Stimulated activated effector memory CD8-positive, alpha-beta T cell treated with anti-CD3 and anti-CD28 coated beads, Interleukin-12 subunit alpha, Interleukin-12 subunit beta, amount 100 ng/mL, for 72 hours (primary cell): ENCODE data around the gene C2CD4C.
A peak's percentile ranks its signal among the peaks of the same experiment; 100 is the strongest.
"Not testable (repeated sequence)": the region's sequence is repeated elsewhere in the genome, so short reads cannot be mapped to it uniquely, and the experiment has no call there.

Experiments used
- ATAC-seq: fragments of 150-1000 bp; cut with Tn5 transposase; 2 replicates; pipeline ENCODE4 v1.10.0; 2021
- DNase-seq, 2 donors: peaks; one replicate each; pipeline ENCODE4 v3.0.0; 2021 to 2022; ENCODE audit warnings: low spot score in 2 of 2
- H3K27ac Mint-ChIP-seq: one replicate; pipeline ENCODE4 v1.8.0; 2022; ENCODE audit warnings: mild to moderate bottlenecking, mixed read lengths
- H3K36me3 Mint-ChIP-seq: one replicate; pipeline ENCODE4 v1.8.0; 2022; ENCODE audit warnings: mild to moderate bottlenecking, mixed read lengths
- H3K4me1 Mint-ChIP-seq: one replicate; pipeline ENCODE4 v1.8.0; 2022; ENCODE audit warnings: mixed read lengths
- H3K4me3 Mint-ChIP-seq: one replicate; pipeline ENCODE4 v1.8.0; 2022; ENCODE audit warnings: mild to moderate bottlenecking, mixed read lengths
- H3K9me3 Mint-ChIP-seq: one replicate; pipeline ENCODE4 v1.8.0; 2022; ENCODE audit warnings: mixed read lengths

Gene C2CD4C

DNA sequence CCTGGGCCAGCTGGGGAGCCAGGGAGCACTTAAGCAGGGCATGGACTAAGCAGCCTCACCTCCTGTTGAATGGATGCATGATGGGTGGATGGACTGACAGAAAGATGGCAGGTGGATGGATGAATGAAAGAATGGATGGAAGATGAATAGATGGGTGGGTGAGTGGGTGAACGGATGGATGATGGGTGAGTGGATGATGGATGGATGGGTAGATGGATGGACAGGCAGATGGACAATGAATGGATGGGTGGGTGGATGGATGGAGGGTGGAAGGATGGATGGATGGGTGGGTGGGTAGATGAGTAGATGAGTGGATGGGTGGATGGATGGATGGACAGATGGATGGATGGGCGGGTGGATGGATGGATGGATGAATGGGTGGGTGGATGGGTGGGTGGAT, 33.1 kb upstream of the C2CD4C start:
- H3K4me1 Mint-ChIP-seq: no peaks in the 10 kb centered on the region
- H3K27ac Mint-ChIP-seq: no peak overlapping the region

DNA sequence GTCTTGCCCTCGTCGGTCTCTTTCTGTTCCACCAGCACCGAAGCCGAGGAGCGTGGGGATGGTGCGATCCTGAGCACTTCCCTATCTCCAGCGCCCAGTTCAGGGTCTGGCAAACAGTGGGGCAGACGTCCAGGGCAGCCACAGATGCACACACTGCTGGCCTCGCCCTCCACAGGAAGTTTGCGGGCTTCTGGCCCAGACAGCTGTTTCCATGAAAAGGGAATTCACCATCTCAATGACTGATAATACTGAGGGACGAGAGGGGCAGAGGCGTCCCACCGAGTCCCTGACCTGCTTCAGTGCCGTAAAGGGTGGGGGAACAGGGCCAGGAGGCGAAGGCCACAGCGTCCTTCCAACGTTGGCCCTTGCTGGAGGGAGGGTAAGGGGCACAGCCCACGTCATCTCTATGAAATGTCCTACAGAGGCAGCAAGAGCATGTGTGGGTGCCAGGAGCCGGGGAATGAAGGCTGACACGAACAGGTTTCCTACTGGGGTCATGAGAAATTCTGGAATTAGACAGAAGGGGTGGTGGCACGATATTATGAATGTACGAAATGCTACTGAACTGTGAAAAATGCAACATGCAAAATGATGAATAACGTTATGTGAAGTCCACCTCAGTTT, 32.4 kb upstream of the C2CD4C start:
- Mint-ChIP-seq H3K4me1 (no peaks in the 10 kb centered on the region), H3K4me3 (no peak overlapping the region), H3K27ac (peak overlapping the region; percentile 43), H3K36me3 (no peaks in the 10 kb centered on the region), H3K9me3 (peaks cover 3% of the 10 kb centered on the region)
- ATAC-seq: no peak
- no peak for DNase-seq

More for the DNA sequence above, 33.1 kb upstream of the C2CD4C start:
- Mint-ChIP-seq H3K4me3 (no peak overlapping the region), H3K36me3 (no peaks in the 10 kb centered on the region), H3K9me3 (peaks cover 3% of the 10 kb centered on the region)
- ATAC-seq: no peak
- no peak for DNase-seq

DNA sequence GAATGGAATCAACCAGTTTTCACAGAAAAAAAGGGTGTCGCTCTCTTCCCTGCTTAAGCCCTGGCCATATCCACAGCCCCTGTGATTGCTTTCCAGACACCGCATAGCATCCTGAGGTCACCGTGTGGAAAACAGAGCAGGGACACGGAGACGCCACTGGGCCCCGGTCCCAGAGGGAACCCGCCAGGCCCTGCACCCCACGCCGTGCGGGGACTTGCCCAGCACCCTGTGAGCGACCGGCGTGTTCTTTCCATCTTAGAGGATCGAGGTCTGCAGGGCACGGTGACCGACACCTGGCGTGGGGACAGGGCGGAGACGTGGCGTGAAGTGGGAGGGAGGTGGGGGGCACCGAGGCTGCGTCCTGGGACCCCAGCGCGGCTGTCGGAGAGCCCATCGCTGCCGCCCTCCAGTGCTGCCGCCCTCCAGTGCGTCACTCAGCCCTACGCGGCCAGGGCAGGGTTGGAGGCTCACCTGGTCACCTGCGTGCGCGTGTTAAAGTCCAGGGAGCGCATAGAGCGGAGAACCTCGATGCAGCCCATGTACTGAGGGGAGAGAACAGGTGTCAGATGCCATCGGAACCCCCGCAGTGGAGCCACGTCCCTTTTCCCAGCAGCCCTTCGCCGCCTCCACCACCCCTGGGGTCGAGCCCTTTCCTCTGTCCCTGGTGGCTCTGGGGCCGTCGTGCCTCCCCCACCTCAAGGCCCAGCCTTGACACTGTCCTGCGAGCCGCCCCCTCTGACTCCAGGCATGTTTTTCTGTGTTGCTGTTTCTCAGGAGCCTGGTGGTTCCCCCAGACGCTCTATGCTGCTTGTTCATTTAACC, 31.7 kb upstream of the C2CD4C start:
- no peak overlapping the region for H3K4me3 Mint-ChIP-seq
- H3K27ac Mint-ChIP-seq: peak overlapping the region; percentile 43
- no peaks in the 10 kb centered on the region for H3K36me3 Mint-ChIP-seq
- DNase-seq (no peak), ATAC-seq (no peak)
- H3K4me1 Mint-ChIP-seq: no peaks in the 10 kb centered on the region
- peaks cover 3% of the 10 kb centered on the region for H3K9me3 Mint-ChIP-seq

DNA sequence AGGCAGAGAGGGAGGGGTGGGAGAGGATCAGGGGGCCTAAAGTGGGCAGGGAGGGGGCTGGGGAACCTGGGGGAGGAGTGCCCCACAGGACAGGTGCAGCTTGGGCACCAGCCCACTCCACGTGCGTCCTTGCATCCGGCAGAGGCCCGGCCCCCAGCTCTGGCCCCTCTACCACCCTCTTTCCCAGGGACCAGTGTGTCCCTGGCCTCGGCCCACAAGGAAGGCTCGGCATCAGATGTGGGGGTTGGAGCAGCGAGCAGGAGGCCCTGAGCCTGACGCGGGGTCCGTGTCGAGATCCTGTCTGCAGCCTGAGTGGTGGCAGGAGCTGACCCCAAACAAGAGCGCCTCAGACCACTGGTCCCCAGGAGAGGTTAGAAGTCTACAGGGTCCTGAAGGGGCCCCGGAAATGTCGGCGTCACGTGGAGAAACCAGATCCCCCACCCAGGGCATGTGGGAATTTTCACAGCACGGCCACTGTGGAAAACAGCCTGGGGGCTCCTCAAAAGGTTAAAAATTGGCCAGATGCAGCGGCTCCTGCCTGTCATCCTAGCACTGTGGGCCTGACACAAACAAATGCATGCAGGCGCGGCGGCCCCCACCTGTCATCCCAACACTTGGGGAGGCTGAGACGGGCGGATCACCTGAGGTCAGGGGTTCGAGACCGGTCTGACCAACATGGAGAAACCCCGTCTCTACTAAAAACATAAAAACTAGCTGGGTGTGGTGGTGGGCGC, 30.4 kb upstream of the C2CD4C start:
- H3K27ac Mint-ChIP-seq: no peak overlapping the region
- H3K9me3 Mint-ChIP-seq: peaks cover 3% of the 10 kb centered on the region
- no peaks in the 10 kb centered on the region for H3K36me3 Mint-ChIP-seq
- no peaks in the 10 kb centered on the region for H3K4me1 Mint-ChIP-seq
- DNase-seq (no peak), ATAC-seq (no peak)
- no peak overlapping the region for H3K4me3 Mint-ChIP-seq

DNA sequence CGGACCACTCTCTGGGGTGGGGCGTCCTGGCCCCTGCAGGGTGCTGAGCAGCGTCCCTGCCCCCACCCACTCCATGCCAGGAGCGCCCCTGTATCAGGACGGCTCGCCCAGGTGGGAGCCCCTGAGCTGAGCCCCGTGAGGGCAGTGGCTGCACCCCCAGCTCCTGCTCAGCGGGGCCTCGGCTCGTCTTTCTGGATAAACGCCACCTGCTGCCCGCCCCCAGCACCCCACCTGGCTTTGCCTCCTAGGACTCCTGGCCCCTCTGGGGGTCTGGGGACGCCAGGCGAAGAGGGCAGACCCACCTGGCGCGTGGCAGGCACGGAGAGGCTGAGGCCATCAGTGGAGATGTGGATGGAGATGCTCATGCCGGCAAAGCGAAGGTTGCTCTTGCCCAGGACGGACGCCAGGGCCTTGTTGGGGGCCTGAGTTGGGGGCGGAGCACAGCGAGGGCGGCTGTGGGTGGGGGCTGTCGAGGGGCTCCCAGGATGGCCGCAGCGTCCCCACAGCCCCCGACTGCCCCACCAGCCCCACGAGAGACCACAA, 29.5 kb upstream of the C2CD4C start:
- Mint-ChIP-seq H3K4me1 (no peaks in the 10 kb centered on the region), H3K4me3 (no peak overlapping the region), H3K9me3 (peaks cover 3% of the 10 kb centered on the region), H3K36me3 (no peaks in the 10 kb centered on the region), H3K27ac (no peak overlapping the region)
- DNase-seq (no peak), ATAC-seq (no peak)

DNA sequence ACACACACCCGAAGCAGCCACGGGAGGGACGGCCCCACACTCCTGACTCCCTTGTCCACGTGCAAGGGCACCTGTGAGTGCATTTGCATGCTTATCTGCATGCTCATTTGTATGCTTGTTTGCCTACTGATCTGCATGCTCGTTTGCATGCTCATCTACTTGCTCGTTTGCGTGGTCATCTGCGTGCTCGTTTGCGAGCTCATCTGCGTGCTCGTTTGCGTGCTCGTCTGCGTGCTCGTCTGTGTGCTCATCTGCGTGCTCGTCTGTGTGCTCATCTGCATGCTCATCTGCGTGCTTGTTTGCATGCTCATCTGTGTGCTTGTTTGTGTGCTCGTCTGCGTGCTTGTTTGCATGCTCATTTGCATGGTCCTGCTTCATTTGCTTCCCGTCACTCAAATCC, 28.1 kb upstream of the C2CD4C start:
- no peaks in the 10 kb centered on the region for H3K36me3 Mint-ChIP-seq

DNA sequence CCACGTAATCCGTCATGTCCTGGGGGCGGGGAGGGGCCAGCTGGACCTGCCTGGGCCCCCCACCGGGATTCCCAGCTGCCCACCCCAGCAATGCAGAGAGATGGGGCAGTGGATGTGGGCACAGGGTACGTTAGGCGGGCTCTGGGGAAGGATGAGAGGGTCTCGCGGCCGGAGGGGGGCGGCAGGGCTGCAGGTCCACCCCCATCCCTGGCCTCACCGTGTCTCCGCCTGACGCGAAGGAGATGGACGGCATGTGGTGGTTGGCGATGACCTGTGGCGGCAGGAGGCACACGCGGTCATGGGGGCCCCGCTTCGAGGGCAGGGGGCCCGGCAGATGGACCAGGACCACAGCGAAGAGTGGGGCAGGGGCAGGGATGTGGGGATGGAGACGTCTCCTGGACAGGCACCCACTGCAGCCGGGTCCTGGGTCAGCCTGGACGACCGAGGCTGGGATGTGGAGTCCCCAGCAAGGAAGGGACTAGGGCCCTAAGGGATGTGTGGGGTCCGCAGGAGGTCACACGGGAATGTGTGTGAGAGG, 27.5 kb upstream of the C2CD4C start:
- H3K9me3 Mint-ChIP-seq: no peaks in the 10 kb centered on the region
- DNase-seq (no peak), ATAC-seq (no peak)
- H3K27ac Mint-ChIP-seq: no peak overlapping the region
- H3K4me1 Mint-ChIP-seq: no peaks in the 10 kb centered on the region
- no peaks in the 10 kb centered on the region for H3K36me3 Mint-ChIP-seq
- no peak overlapping the region for H3K4me3 Mint-ChIP-seq

More for the DNA sequence above, 28.1 kb upstream of the C2CD4C start:
- ATAC-seq (no peak), DNase-seq (no peak)
- Mint-ChIP-seq H3K4me3 (no peak overlapping the region), H3K4me1 (no peaks in the 10 kb centered on the region), H3K27ac (no peak overlapping the region), H3K9me3 (peaks cover 2% of the 10 kb centered on the region)

DNA sequence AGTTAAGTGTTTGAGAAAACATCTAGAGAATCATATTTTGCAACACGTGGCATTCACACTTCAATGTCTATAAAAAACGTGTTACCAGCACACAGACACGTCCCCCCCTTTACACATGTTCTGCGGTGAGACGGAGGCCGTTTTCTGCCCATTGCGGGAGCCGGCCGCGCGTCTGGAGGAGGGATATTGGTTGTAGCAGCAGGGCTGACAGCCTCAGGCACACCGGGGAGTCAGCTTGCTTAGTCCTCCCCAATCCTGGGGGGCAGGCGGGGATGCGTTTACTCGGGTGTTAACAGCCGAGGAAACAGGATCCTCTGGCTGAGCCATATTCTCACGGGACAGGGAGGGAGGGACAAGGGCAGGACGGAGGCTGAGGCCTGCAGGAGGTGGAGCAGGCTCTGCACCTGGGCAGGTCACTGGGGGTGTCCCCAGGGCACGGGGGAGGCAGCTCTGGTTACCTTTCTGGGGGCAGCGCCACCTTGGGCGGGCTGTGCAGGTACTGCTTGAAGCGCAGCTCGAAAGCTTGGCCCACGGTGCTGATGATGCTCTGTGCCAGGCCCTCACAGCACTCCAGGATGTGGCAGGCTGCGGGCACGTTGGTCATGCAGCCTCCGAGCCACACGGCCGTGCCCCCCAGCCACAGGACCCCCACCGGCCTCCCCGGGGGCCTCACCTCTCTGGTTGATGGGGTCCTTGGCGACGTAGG, 26.9 kb upstream of the C2CD4C start:
- no peaks in the 10 kb centered on the region for H3K4me1 Mint-ChIP-seq
- no peaks in the 10 kb centered on the region for H3K36me3 Mint-ChIP-seq
- H3K4me3 Mint-ChIP-seq: no peak overlapping the region
- no peak overlapping the region for H3K27ac Mint-ChIP-seq
- peaks cover 4% of the 10 kb centered on the region for H3K9me3 Mint-ChIP-seq
- DNase-seq (no peak), ATAC-seq (no peak)

DNA sequence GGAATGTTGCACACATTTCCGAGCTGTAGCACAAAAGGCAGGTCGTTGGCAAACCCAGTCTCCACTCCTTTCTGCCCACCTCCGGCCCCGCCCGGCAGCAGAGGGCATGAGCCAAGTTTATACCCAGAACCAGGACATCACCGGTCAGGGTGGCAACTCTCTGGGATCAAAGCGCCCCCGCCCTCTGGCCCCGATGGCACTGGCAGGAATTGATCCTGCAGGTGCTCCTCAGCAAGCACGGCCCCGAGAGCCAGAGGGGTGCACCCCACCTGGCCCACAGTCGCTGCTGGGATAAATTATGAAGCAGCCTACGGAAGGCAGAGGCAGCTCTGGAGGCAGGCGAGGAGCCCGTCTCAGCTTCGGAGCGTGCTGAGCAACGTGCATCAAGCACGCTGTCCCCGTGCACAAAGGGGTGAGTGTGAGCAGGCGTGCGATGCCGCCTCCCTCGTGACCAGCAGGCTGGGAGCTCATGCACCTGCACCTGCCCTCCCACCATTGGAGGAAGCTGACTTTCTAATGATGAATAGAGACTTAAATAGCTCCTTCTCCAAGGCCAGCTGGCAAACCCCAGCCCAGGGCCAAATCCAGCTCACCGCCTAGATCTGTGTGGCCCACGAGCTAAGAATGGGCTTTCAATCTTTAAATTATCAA, 26.2 kb upstream of the C2CD4C start:
- no peak for ATAC-seq
- Mint-ChIP-seq H3K36me3 (no peaks in the 10 kb centered on the region), H3K9me3 (peaks cover 4% of the 10 kb centered on the region), H3K27ac (no peak overlapping the region), H3K4me3 (no peak overlapping the region), H3K4me1 (no peaks in the 10 kb centered on the region)
- no peak for DNase-seq

DNA sequence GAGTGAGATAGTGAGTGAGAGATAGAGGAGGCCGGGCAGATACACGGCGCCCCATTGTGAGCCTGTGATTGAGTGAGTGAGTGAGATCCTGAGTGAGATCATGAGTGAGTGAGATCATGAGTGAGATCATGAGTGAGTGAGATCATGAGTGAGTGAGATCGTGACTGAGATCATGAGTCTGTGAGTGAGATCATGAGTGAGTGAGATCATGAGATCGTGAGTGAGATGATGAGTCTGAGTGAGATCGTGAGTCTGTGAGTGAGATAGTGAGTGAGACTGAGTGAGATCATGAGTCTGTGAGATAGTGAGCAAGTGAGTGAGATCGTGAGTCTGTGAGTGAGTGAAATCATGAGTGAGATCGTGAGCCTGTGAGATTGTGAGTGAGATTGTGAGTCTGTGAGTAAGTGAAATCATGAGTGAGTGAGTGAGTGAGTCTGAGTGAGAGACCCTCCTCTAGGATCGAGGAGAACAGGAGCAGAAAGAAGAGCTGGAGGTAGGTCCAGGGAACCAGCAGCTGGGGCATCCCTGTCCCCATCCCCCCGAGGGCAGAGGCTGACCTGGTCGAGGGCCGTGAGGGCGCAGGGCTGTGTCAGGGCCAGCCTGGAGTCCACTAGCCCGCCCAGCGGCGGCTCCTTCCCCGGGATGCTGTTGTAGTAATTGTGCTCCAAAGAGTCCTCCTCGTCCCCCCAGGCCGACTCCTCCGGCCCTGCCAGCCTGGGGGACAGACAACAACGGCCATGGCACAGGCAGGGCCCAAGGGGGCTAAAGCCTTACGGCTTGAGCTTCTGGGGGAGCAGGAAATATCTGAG, 25.4 kb upstream of the C2CD4C start:
- no peaks in the 10 kb centered on the region for H3K4me1 Mint-ChIP-seq
- ATAC-seq (peak; percentile 75), DNase-seq (no peak)
- H3K27ac Mint-ChIP-seq: no peak overlapping the region
- H3K4me3 Mint-ChIP-seq: no peak overlapping the region
- H3K36me3 Mint-ChIP-seq: no peaks in the 10 kb centered on the region
- H3K9me3 Mint-ChIP-seq: peaks cover 4% of the 10 kb centered on the region

DNA sequence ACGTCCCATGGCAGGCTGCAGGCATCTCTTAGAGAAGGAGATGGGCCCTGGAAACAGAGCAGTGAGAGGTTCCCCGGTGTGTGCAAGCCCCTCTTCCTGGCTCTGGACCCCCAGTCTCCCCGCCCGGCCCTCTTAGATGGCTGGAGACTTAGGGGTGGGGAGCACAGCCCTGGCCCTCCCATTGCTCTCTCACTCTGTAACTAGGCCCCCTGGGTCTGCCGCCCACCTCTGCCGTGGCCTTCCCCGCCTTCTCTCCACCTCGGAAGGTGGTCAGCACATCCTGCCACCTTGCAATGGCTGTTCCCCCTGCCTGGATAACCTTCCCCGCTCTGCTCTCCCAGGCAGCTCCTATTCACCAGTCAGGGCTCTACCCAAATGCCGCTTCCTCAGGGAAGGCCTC, 21.8 kb upstream of the C2CD4C start:
- DNase-seq: no peak
- Mint-ChIP-seq H3K4me1 (no peaks in the 10 kb centered on the region), H3K9me3 (peaks cover 4% of the 10 kb centered on the region), H3K4me3 (no peak overlapping the region), H3K36me3 (no peaks in the 10 kb centered on the region), H3K27ac (no peak overlapping the region)
- ATAC-seq: no peak

DNA sequence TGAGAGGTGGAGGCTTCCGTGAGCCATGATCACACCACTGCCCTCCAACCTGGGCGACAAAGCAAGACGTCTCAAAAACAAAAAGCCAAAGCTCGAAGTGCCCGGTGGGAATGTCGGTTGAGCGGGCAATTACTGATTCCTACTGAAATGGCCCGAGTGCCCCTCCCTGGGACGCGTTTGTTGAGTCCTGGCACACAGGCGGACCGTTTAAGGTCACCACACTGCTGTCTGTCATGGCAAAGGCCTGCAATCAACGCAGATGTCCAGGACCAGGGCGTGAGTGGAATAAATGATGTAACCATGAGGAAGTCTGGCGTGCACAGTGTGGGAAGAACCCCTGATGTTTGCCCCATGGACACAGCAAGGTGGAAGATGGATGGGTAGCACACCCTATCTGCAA, 19.2 kb upstream of the C2CD4C start:
- no peaks in the 10 kb centered on the region for H3K4me1 Mint-ChIP-seq
- DNase-seq (no peak), ATAC-seq (no peak)
- H3K36me3 Mint-ChIP-seq: no peaks in the 10 kb centered on the region
- H3K4me3 Mint-ChIP-seq: no peak overlapping the region
- H3K27ac Mint-ChIP-seq: no peak overlapping the region
- H3K9me3 Mint-ChIP-seq: peaks cover 4% of the 10 kb centered on the region

DNA sequence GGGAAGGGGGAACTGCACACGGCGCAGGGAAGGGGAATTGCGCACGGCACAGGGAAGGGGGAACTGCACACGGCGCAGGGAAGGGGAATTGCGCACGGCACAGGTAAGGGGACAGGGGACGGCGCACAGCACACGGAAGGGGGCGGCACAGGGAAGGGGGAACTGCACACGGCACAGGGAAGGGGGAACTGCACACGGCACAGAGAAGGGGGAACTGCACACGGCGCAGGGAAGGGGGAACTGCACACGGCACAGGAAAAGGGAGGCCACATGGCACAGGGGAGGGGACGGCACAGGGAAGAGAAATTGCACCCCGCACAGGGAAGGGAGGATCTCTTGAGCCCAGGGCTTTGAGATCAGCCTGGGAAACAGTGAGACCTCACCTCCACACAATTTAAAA, 18.7 kb upstream of the C2CD4C start:
- H3K4me1 Mint-ChIP-seq, H3K9me3 Mint-ChIP-seq, DNase-seq, H3K27ac Mint-ChIP-seq, H3K36me3 Mint-ChIP-seq, H3K4me3 Mint-ChIP-seq, ATAC-seq: not testable (repeated sequence)
